ENCODE data around the gene ITPK1. TPM values are rescaled to one million over a fixed set of nuclear protein-coding genes. Genes with fewer than 3 reads are reported as not detected.

ITPK1 gene
- total RNA-seq, 2 donors from 2014 or later = 29.4 to 36.1 TPM

DNA sequence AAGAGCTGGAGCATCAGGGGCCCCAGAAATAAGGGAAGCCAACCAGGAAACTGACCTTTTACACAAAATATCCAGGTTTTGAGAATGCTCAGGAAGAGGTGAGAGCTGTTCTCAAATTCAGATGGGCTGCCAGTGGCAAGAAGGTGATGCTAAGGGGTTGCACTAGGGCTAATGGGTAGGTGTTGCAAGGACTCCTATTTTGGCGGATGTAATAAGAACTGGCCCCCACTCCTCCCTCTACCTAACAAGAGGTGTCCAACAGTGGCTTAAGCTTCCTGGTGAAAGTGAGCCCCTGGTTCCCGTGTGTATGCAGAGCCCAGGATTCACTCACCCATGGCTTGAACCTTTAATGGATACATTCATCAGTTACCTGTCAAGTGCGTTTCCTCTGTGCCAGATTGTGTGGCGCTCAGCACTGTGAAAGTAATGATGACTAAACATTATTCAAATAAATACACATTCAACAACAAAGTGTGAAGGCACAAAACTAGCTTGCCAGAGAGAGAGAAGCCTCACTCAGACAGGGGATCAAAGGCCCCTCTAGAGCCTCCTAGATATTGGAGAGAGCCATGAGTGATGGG is 193.5 kb downstream of the ITPK1 start:
- H3K9me3 ChIP-seq (ENCODE audit: control insufficient read depth, low read length, poor library complexity, severe bottlenecking) = no peaks in the 10 kb centered on the region
- Mint-ChIP-seq H3K4me1 (peaks cover 2% of the 10 kb centered on the region), H3K27ac (no peak overlapping the region), H3K4me3 (no peak overlapping the region), H3K27me3 (peaks cover 38% of the 10 kb centered on the region), H3K36me3 (ENCODE audit: low read depth) (no peaks in the 10 kb centered on the region)
- DNase-seq (no peak), ATAC-seq (no peak)

DNA sequence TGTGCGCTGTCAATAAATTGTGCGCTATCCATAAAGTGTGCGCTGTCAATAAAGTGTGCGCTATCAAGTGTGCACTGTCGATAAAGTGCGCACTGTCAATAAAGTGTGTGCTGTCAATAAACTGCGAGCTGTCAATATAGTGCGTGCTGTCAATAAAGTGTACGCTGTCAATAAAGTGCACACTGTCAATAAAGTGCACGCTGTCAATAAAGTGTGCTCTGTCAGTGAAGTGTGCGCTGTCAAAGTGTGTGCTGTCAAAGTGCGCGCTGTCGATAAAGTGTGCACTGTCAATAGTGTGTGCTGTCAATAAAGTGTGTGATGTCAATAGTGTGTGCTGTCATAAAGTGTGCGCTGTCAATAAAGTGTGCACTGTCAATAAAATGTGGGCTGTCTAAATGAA is 195.7 kb downstream of the ITPK1 start:
- no peak for DNase-seq
- H3K4me1 Mint-ChIP-seq = peaks cover 5% of the 10 kb centered on the region
- no peak overlapping the region for H3K27ac Mint-ChIP-seq
- H3K9me3 ChIP-seq (ENCODE audit: control insufficient read depth, low read length, poor library complexity, severe bottlenecking) = no peaks in the 10 kb centered on the region
- H3K27me3 Mint-ChIP-seq = peaks cover 42% of the 10 kb centered on the region
- H3K4me3 Mint-ChIP-seq = no peak overlapping the region
- no peak for ATAC-seq
- H3K36me3 Mint-ChIP-seq (ENCODE audit: low read depth) = no peaks in the 10 kb centered on the region

DNA sequence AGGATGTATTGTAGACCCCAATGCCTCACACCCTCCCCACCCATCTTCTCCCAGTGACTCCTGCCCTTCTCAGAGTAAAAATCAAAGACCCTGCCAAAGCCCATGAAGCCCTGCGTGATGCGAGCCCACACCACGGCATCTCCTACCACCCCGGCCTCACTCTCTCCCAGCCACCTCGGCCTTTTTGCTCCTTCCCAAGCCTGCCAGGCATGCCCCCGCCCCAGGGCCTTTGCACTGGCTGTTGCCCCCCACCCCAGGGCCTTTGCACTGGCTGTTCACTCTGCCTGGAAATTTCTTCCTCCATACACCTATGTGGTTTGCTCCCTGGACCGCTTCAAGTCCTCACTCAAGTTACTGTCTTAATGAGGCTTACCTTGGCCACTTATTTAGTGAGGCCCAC is 197.8 kb downstream of the ITPK1 start:
- Mint-ChIP-seq H3K27ac (no peak overlapping the region), H3K4me1 (peaks cover 5% of the 10 kb centered on the region), H3K4me3 (no peak overlapping the region), H3K27me3 (peaks cover 32% of the 10 kb centered on the region), H3K36me3 (ENCODE audit: low read depth) (no peaks in the 10 kb centered on the region)
- DNase-seq = no peak
- no peaks in the 10 kb centered on the region for H3K9me3 ChIP-seq (ENCODE audit: control insufficient read depth, low read length, poor library complexity, severe bottlenecking)
- ATAC-seq = no peak

DNA sequence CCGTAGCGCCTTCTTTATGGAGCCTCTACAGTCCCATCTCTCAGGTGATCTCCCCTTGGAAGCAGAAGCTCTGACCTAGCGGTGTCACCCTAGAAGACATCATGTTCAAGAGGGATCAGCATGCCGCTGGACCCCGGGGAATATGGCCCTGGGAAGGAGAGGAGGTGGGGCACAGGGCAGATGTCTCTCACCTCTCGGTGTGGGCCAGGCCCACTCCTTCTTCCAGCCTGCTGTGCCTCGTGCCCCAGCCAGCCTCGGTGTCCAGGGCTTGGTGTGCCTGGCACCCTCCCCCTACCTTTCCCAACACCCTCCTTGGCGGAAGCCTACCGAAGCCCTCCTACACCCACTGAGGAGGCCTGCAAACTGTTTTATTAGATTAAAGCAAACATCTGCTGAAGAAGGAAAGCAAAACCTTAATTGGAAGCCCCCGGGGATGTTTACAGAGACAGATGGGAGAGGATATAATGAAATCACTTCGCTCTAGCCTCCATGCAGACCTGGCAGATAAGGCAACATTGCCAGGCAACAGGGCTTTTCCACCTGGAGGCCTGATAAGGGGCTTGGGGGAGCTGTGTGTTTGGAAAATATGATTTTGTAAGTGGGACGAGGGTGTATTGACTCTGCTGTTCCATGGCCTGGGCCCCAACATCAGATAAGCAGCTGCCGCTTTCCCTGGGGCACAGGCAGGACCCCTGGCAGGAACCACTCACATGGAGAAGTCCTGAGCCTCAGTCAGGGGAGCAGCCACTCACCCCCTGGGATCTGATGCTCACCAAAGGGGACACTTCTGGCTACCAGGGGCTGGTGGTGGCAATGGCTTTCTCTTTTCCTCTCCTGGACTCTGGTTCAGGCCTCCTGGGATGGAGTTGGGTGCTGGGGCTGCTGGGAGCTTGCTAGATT is 198.4 kb downstream of the ITPK1 start:
- no peak overlapping the region for H3K27ac Mint-ChIP-seq
- ATAC-seq (no peak), DNase-seq (no peak)
- H3K36me3 Mint-ChIP-seq (ENCODE audit: low read depth) = no peaks in the 10 kb centered on the region
- no peak overlapping the region for H3K4me3 Mint-ChIP-seq
- peaks cover 2% of the 10 kb centered on the region for H3K4me1 Mint-ChIP-seq
- H3K27me3 Mint-ChIP-seq = peaks cover 27% of the 10 kb centered on the region
- no peaks in the 10 kb centered on the region for H3K9me3 ChIP-seq (ENCODE audit: control insufficient read depth, low read length, poor library complexity, severe bottlenecking)

DNA sequence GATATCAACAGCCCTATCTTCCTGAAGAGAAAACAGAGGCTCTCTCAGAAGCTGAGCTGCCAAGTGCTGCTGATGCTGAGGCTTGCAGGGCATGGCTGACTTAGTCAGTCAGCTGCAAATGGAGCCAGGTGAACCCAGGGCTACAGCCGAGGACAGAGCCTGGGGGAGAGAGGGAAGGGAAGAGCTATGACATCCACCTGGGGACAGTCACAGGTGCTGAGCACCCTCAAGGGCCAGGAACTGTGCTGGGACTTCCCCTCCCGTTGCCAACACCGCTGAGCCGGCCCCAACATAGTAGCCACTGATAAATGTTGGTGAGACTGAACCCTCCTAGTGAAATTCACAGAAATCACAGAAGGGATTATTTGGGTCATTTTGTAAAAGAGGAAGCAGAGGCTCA is 199.5 kb downstream of the ITPK1 start:
- H3K27me3 Mint-ChIP-seq = peaks cover 18% of the 10 kb centered on the region

DNA sequence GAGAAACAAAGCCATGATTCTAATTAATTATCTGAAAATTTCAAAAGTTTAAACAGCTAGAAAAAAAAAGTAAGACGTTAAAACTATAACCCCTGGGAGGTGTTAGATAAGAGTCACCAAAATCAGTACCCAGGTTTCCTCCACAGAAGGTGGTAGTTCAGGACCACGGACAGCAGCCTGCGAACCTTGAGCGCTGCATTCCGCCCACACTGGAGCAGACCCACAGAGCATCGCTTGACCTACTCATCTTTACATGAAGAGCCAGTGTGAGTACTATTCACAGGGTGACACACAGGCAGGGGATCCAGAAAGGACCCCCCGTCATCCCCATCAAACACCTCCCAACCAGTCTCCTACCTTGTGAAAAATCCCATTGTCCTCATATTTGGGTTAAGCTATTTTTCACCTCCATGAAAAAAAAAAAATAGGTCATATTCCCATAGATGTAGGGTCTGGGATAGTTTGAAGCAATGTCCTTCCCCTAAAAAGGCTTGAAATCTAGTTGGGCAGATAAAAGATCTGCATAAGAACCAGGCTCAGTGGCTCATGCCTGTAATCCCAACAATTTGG is 201.6 kb downstream of the ITPK1 start:
- H3K4me3 Mint-ChIP-seq = no peak overlapping the region
- no peak for DNase-seq
- H3K36me3 Mint-ChIP-seq (ENCODE audit: low read depth) = no peaks in the 10 kb centered on the region
- H3K27me3 Mint-ChIP-seq = peaks cover 13% of the 10 kb centered on the region
- peaks cover 2% of the 10 kb centered on the region for H3K4me1 Mint-ChIP-seq
- no peak overlapping the region for H3K27ac Mint-ChIP-seq
- H3K9me3 ChIP-seq (ENCODE audit: control insufficient read depth, low read length, poor library complexity, severe bottlenecking) = no peaks in the 10 kb centered on the region
- ATAC-seq = no peak

More for the DNA sequence above, 199.5 kb downstream of the ITPK1 start:
- DNase-seq (no peak), ATAC-seq (no peak)
- Mint-ChIP-seq H3K4me1 (peaks cover 2% of the 10 kb centered on the region), H3K4me3 (no peak overlapping the region), H3K36me3 (ENCODE audit: low read depth) (no peaks in the 10 kb centered on the region), H3K27ac (no peak overlapping the region)
- H3K9me3 ChIP-seq (ENCODE audit: control insufficient read depth, low read length, poor library complexity, severe bottlenecking) = no peaks in the 10 kb centered on the region

DNA sequence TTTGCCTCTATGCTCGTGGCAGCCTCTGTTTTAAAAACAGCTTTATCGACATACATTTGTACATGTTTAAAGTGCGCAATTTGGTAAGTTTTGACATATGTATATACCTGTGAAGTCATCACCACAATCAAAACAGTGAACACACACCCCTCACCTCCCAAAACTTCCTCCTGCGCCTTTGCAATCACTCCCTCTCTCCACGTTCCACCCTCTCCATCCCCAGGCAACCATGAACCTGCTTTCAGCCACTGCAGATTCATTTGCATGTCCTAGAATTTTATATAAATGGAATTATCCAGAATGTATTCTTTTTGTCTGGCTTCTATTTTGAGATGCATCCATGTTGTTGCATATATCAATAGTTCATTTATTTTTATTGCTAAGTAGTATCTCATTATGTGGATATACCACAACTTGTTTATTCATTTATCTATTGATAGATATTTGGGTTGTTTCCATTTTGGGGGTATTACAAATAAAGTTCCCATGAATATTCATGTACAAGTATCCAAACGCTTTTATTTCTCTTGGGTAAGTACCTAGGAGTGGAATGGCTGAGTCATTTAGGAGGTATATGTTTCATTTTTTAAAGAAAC is 208.3 kb downstream of the ITPK1 start:
- Mint-ChIP-seq H3K27ac (peak overlapping the region; percentile 21), H3K4me3 (no peak overlapping the region), H3K4me1 (peaks cover 12% of the 10 kb centered on the region), H3K27me3 (peaks cover 20% of the 10 kb centered on the region), H3K36me3 (ENCODE audit: low read depth) (no peaks in the 10 kb centered on the region)
- DNase-seq (no peak), ATAC-seq (no peak)
- no peaks in the 10 kb centered on the region for H3K9me3 ChIP-seq (ENCODE audit: control insufficient read depth, low read length, poor library complexity, severe bottlenecking)

DNA sequence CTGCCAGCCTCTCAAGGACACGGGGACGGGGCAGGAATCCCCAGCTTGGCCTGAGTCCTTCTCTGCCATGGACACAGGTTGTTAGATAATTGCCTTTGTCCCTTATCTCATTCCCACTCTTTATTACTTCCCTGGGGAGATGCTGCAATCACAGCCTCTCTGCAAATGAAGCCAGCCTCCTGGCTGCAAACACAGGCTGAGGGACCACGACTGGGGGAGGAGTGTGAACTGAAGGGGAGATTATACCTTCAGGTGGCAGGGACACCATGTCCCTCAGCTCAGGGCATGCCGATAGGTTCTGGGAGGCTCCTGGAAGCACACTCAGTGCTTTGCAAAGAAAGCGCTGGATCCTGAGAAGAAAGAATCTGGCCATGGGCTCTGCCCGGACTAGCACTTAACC is 208.9 kb downstream of the ITPK1 start:
- Mint-ChIP-seq H3K27me3 (peaks cover 25% of the 10 kb centered on the region), H3K36me3 (ENCODE audit: low read depth) (no peaks in the 10 kb centered on the region), H3K4me3 (no peak overlapping the region), H3K4me1 (peaks cover 13% of the 10 kb centered on the region), H3K27ac (no peak overlapping the region)
- ATAC-seq (no peak), DNase-seq (no peak)
- H3K9me3 ChIP-seq (ENCODE audit: control insufficient read depth, low read length, poor library complexity, severe bottlenecking) = no peaks in the 10 kb centered on the region

DNA sequence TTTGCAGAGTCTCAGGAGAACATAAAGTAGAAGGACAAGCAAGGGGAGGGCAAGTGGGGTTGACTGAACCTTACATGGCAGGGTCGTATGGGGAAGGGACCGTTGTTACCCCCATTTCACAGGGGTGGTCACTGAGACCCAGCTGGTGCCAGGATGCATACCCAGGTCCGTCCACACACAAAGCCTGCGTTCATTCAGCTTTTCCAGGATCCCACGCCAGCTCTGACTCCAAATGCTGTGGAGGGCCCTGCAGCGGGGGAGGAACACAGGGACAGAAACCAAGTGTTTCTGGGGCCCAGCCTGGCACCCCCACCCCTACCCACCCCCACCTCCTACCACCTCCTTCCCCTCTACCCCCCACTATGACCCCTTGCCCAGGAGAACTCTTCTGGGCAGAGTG is 209.3 kb downstream of the ITPK1 start:
- no peak overlapping the region for H3K27ac Mint-ChIP-seq
- H3K4me3 Mint-ChIP-seq = no peak overlapping the region
- no peak for ATAC-seq
- peaks cover 25% of the 10 kb centered on the region for H3K27me3 Mint-ChIP-seq
- peaks cover 13% of the 10 kb centered on the region for H3K4me1 Mint-ChIP-seq
- no peaks in the 10 kb centered on the region for H3K36me3 Mint-ChIP-seq (ENCODE audit: low read depth)
- DNase-seq = no peak
- no peaks in the 10 kb centered on the region for H3K9me3 ChIP-seq (ENCODE audit: control insufficient read depth, low read length, poor library complexity, severe bottlenecking)

DNA sequence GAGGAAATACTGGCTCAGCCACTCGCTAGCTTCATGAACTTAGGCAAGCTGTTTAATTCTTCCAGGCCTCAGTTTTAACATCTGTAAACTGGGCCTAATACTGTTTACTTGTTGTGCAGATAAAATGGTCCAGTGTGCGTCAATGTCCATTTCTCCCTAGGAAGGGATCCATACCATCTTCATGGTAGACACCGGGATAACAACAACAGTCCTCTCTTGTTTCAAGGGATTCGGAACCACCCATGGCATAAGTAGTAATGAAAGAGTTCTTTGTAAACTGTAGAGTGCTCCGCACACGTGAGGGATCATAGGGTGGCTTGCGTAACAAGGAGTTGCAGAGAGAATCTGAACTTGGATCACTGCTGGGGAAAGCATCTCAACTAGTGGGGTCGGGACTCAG is 210.1 kb downstream of the ITPK1 start:
- Mint-ChIP-seq H3K27ac (no peak overlapping the region), H3K4me1 (peaks cover 13% of the 10 kb centered on the region)

DNA sequence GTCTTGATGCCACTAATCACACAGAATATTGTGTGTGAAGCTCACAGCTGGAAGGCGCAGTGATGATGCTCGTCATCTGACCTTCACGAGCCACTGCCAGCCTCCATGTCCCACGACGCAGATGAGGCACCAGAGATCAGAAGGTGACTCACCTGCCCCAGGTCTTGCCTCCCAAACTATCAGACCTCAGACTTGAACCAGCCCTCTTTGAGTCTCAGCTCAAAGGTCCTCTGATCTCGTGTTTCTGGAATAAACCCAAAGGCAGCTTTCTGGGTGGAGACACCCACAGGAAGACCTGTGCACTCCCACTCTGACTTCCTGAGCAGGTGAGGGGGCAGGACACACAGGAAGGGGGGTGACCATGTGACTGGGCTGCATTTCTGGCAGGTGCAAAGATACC is 212.4 kb downstream of the ITPK1 start:
- no peaks in the 10 kb centered on the region for H3K36me3 Mint-ChIP-seq (ENCODE audit: low read depth)
- no peaks in the 10 kb centered on the region for H3K9me3 ChIP-seq (ENCODE audit: control insufficient read depth, low read length, poor library complexity, severe bottlenecking)
- ATAC-seq (no peak), DNase-seq (no peak)
- H3K27ac Mint-ChIP-seq = no peak overlapping the region
- peaks cover 40% of the 10 kb centered on the region for H3K27me3 Mint-ChIP-seq
- no peak overlapping the region for H3K4me3 Mint-ChIP-seq
- H3K4me1 Mint-ChIP-seq = peaks cover 16% of the 10 kb centered on the region

More for the DNA sequence above, 210.1 kb downstream of the ITPK1 start:
- Mint-ChIP-seq H3K36me3 (ENCODE audit: low read depth) (no peaks in the 10 kb centered on the region), H3K4me3 (no peak overlapping the region), H3K27me3 (peaks cover 31% of the 10 kb centered on the region)
- H3K9me3 ChIP-seq (ENCODE audit: control insufficient read depth, low read length, poor library complexity, severe bottlenecking) = no peaks in the 10 kb centered on the region
- no peak for ATAC-seq
- DNase-seq = no peak

DNA sequence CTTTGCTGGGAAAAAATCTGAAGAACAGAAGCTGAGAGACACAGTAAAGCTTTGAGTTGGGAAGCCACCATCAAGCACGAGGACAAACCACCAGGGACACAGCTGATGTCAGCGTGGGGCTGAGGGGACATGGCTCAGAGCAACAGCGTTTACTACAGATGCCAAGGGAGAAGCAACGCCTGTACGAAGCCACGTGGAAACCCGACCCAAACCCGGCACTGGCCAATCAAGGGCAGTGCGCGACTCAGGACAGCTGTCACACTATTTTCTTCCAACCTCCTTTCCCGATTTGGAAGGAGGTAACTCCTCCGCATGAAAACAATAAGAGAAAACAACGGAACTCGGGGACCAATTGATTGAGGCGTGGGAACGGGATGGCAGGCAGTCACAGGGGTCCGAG is 213.0 kb downstream of the ITPK1 start:
- no peaks in the 10 kb centered on the region for H3K36me3 Mint-ChIP-seq (ENCODE audit: low read depth)
- peaks cover 47% of the 10 kb centered on the region for H3K27me3 Mint-ChIP-seq
- ATAC-seq = no peak
- no peaks in the 10 kb centered on the region for H3K9me3 ChIP-seq (ENCODE audit: control insufficient read depth, low read length, poor library complexity, severe bottlenecking)
- no peak overlapping the region for H3K4me3 Mint-ChIP-seq
- no peak overlapping the region for H3K27ac Mint-ChIP-seq
- DNase-seq = no peak
- H3K4me1 Mint-ChIP-seq = peaks cover 21% of the 10 kb centered on the region

DNA sequence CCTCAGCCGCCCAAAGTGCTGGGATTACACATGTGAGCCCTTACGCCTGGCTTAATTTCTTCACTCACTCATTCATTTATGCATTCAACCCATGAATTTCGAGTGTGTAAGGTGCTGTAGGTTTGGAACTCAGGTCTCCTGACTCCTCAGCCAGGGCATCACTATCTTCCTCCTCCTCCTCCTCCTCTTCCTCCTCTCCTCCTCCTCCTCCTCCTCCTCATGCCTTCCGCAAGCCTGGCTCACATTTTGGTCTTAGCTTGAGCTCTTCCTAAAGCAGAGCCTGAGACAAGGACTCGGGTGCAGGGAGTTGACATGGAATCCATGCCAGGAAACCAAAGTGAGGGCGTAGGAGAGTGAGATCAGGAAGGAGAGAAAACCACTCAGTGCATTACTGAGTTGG is 213.5 kb downstream of the ITPK1 start:
- Mint-ChIP-seq H3K4me1 (peaks cover 22% of the 10 kb centered on the region), H3K27me3 (peaks cover 47% of the 10 kb centered on the region), H3K4me3 (no peak overlapping the region), H3K36me3 (ENCODE audit: low read depth) (no peaks in the 10 kb centered on the region), H3K27ac (no peak overlapping the region)
- ATAC-seq (no peak), DNase-seq (no peak)
- H3K9me3 ChIP-seq (ENCODE audit: control insufficient read depth, low read length, poor library complexity, severe bottlenecking) = no peaks in the 10 kb centered on the region
